Body of pancreas (tissue), 4 donors: ENCODE data around the gene SIGLEC12. TPM values are rescaled to one million over a fixed set of nuclear protein-coding genes. Genes with fewer than 3 reads are reported as not detected.

Source experiments
- ATAC-seq: fragments of 150-250 bp; one replicate; pipeline ENCODE4 v1.9.1; 2016
- DNase-seq, 4 donors: peaks; one replicate each; pipeline ENCODE4 v3.0.0-alpha.2; 2019
- H3K27ac ChIP-seq, 4 donors: fragments of 200-600 bp; sonication (generic); 1 replicate in 3 of 4; 2 replicates in 1 of 4; pipeline versions ENCODE4 v1.5.1 to v1.6.1; 2016 to 2019; ENCODE audit warnings: mild to moderate bottlenecking in 1 of 4, mixed read lengths in 1 of 4, moderate library complexity in 1 of 4
- H3K27me3 ChIP-seq, 2 donors: fragments of 200-600 bp; sonication (generic); one replicate each; pipeline ENCODE4 v1.6.0; 2016; ENCODE audit warnings: mild to moderate bottlenecking in 1 of 2
- H3K36me3 ChIP-seq, 2 donors: fragments of 200-600 bp; sonication (generic); replicated peaks in 1 of 2; 2 replicates each; pipeline ENCODE4 v1.5.1; 2016; ENCODE audit warnings: low read depth in 2 of 2; ENCODE audit not compliant: insufficient read depth in 1 of 2
- H3K4me1 ChIP-seq: fragments of 200-600 bp; sonication (generic); one replicate; pipeline ENCODE4 v1.6.0; 2016
- H3K4me3 ChIP-seq, 2 donors: fragments of 200-600 bp; sonication (generic); 1 replicate in 1 of 2; 2 replicates in 1 of 2; pipeline ENCODE4 v1.5.1; 2016 to 2019
- H3K9me3 ChIP-seq, 3 donors: fragments of 200-600 bp; sonication (generic); 1 replicate in 2 of 3; 2 replicates in 1 of 3; pipeline ENCODE4 v1.5.1; 2016
- POLR2A ChIP-seq, 3 donors: fragments of 450-650 bp; IDR thresholded peaks; one replicate each; pipeline ENCODE4 v1.6.1; 2016; ENCODE audit warnings: antibody characterized with exemption in 3 of 3, mild to moderate bottlenecking in 2 of 3
- WGBS, 2 donors: methylation state at CpG; one replicate each; pipeline ENCODE4 v1.1.5; 2017; 5-methylcytosine and 5-hydroxymethylcytosine counted together
- intact Hi-C: fragments of 100-400 bp; cut with DNase I; formaldehyde crosslinking; loops from one replicate; pipeline ENCODE4 v1.15.1; 2023
- total RNA-seq, 2 donors: library from RNA; depleted of rRNA; stranded (reverse); fragments of >200 nt; gene quantifications; one replicate each; pipeline ENCODE4 v1.1.0, GENCODE V29; 2016
- TF ChIP-seq, protein P1 (sequence below), 7 experiments: fragments of 450-650 bp in 4 of 7; fragments of 200-600 bp in 3 of 7; sonication (generic) in 3 of 7; IDR thresholded peaks; one replicate each; pipeline ENCODE4 v1.5.1; 2016 to 2019; ENCODE audit warnings: antibody characterized with exemption in 7 of 7

The SIGLEC12 gene
- total RNA-seq, 2 donors from 2014 or later: not detected

- no peak for ATAC-seq
- TF ChIP-seq, protein P1, sequence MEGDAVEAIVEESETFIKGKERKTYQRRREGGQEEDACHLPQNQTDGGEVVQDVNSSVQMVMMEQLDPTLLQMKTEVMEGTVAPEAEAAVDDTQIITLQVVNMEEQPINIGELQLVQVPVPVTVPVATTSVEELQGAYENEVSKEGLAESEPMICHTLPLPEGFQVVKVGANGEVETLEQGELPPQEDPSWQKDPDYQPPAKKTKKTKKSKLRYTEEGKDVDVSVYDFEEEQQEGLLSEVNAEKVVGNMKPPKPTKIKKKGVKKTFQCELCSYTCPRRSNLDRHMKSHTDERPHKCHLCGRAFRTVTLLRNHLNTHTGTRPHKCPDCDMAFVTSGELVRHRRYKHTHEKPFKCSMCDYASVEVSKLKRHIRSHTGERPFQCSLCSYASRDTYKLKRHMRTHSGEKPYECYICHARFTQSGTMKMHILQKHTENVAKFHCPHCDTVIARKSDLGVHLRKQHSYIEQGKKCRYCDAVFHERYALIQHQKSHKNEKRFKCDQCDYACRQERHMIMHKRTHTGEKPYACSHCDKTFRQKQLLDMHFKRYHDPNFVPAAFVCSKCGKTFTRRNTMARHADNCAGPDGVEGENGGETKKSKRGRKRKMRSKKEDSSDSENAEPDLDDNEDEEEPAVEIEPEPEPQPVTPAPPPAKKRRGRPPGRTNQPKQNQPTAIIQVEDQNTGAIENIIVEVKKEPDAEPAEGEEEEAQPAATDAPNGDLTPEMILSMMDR (IDR thresholded peaks at IDR 0.05): no peak
- no peak for TF ChIP-seq POLR2A (IDR thresholded peaks at IDR 0.05)
- 56 to 67% methylated on average over 14 of the region's 14 CpGs for WGBS, 2 donors
- Histone ChIP-seq H3K4me1 (no peaks in the 10 kb centered on the region), H3K36me3 (no peaks in the 10 kb centered on the region), H3K9me3 (no peaks in the 10 kb centered on the region), H3K27ac (no peak overlapping the region), H3K4me3 (no peak overlapping the region), H3K27me3 (no peaks in the 10 kb centered on the region)
- DNase-seq: no peak
- intact Hi-C loops: no loop called here
Measured at GRCh38 chr19:51458899-51459505, 42.6 kb downstream of the SIGLEC12 start.

GRCh38 chr19:51458051-51458645, 43.5 kb downstream of the SIGLEC12 start, which contains the start of gene SIGLEC8:
SIGLEC8 (minus strand) TSS chr19:51458454; CDS start chr19:51458387, 67 bp downstream.
- no peak for ATAC-seq
- Histone ChIP-seq H3K27ac (no peak within 1 kb of the TSS), H3K9me3 (no peaks in the 10 kb centered on the region), H3K4me1 (no peaks in the 10 kb centered on the region), H3K4me3 (no peak within 1 kb of the TSS), H3K27me3 (no peaks in the 10 kb centered on the region), H3K36me3 (no peaks in the 10 kb centered on the region)
- intact Hi-C loops: no loop called here
- TF ChIP-seq, protein P1 (IDR thresholded peaks at IDR 0.05): no peak
- no peak for TF ChIP-seq POLR2A (IDR thresholded peaks at IDR 0.05)
- no peak for DNase-seq
- 38 to 40% methylated on average over 5 to 10 of the region's 10 CpGs for WGBS, 2 donors

DNA sequence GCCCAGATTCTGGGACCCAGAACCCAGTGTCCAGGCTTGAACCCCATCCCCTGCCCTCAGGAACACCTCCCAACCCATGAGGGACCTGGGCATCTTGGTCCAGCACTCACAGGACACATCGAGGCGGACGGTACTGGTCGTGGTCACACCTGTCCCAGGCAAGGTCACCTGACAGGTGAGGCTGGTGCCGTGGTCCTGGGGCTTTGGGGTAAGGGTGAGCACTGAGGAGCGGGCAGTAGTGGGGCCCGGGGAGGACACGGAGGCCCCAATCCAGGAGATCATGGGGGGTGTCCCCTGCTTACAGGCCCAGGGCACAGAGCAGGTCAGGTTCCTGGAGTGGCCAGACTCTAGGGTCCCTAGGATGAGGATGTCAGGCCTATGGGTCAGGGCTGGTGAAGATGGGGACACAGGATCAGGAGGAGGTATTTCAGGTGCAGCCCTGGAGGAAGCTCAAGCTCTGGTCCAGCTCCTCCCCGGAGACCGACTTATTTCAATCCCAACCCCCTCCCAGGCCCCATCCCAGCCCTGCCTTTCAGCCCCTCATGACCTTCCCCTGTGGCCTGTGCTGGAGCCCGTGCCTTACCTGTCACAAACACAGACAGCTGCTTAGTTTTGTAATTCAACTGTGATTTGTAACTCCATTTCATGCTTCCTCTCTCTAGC, 44.1 kb downstream of the SIGLEC12 start:
- DNase-seq (no peak), ATAC-seq (no peak)
- 64% methylated on average over 3 to 11 of the region's 11 CpGs for WGBS, 2 donors

DNA sequence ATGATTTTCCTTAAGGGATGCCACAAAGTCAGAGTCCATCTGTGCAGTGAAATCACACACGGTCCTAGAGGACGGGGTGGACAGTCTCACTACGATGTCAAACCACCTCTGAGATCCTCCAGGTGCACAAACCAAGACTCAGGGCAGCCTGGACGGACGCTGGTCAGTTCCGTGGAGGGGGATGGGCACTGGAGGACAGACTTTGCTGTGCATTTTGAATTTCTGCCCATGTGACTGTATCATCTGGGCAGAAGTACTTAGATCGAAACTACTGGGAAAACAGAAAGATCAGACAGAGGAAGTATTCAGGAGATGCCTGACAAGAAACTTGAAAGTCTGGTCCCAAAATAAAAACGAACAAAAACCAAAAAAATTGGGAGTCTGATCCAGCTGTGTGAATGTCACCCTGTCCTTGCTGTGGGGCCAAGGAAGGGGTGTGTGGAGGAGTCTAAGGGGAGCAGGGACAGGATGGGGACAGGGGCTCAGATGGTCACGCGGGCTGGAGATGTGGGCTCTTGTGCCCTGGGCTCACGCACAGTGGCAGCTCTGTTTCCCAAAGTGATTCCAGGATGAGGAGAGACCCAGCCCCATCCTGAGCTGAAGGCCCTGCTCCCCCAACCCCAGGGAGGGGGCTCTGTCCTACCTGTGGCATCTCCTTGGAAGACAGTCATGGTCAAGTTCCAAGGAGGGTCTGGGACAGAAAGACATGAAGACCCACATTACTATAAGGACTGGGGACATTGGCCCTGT, 44.9 kb downstream of the SIGLEC12 start:
- no peak for ATAC-seq
- H3K27ac ChIP-seq: no peak overlapping the region
- TF ChIP-seq, protein P1 (IDR thresholded peaks at IDR 0.05): no peak
- no peak for TF ChIP-seq POLR2A (IDR thresholded peaks at IDR 0.05)

More for the DNA sequence above, 44.1 kb downstream of the SIGLEC12 start:
- H3K36me3 ChIP-seq: no peaks in the 10 kb centered on the region
- H3K9me3 ChIP-seq: no peaks in the 10 kb centered on the region
- H3K27ac ChIP-seq: no peak overlapping the region
- intact Hi-C loops: no loop called here
- H3K4me3 ChIP-seq: no peak overlapping the region
- no peaks in the 10 kb centered on the region for H3K27me3 ChIP-seq
- TF ChIP-seq POLR2A (IDR thresholded peaks at IDR 0.05): no peak
- TF ChIP-seq, protein P1 (IDR thresholded peaks at IDR 0.05): no peak
- H3K4me1 ChIP-seq: no peaks in the 10 kb centered on the region

More for the DNA sequence above, 44.9 kb downstream of the SIGLEC12 start:
- no peaks in the 10 kb centered on the region for H3K4me1 ChIP-seq
- no peaks in the 10 kb centered on the region for H3K27me3 ChIP-seq
- no peak overlapping the region for H3K4me3 ChIP-seq
- intact Hi-C loops: no loop called here
- 42 to 52% methylated on average over 11 of the region's 11 CpGs for WGBS, 2 donors
- no peak for DNase-seq
- no peaks in the 10 kb centered on the region for H3K9me3 ChIP-seq
- no peaks in the 10 kb centered on the region for H3K36me3 ChIP-seq
